Common myeloid progenitor, CD34-positive (primary cell): ENCODE results near the gene SLAMF9.
"Not testable (repeated sequence)": the region's sequence is repeated elsewhere in the genome, so short reads cannot be mapped to it uniquely, and the experiment has no call there.

Experiments used
- CTCF ChIA-PET: fragments of 350-600 bp; sonication (Branson Sonifier 250); formaldehyde crosslinking; loops from one replicate; lab custom pipeline; 2021; ENCODE audit warnings: antibody characterized with exemption; lab: Charles Lee
- POLR2A ChIA-PET: fragments of 350-600 bp; sonication (Branson Sonifier 250); formaldehyde crosslinking; loops from one replicate; lab custom pipeline; 2021; ENCODE audit warnings: antibody characterized with exemption; lab: Charles Lee
- DNase-seq, 3 donors: peaks; one replicate each; pipeline versions ENCODE4 v3.0.0 to v3.0.0-alpha.2; 2013
- H3K27ac ChIP-seq, 2 experiments: 1 replicate in 1 of 2; 2 replicates in 1 of 2; pipeline ENCODE4 v1.7.0; 2013; ENCODE audit warnings: inconsistent platforms in 2 of 2, low read length in 2 of 2, mild to moderate bottlenecking in 2 of 2, low read depth in 1 of 2, moderate library complexity in 1 of 2; ENCODE audit not compliant: severe bottlenecking in 2 of 2, insufficient read depth in 1 of 2, poor library complexity in 1 of 2
- H3K27me3 ChIP-seq, 5 experiments: replicated peaks in 2 of 5; 1 replicate in 3 of 5; 2 replicates in 2 of 5; pipeline versions ENCODE4 v1.6.1 to v1.7.0; 2013; ENCODE audit warnings: low read length in 4 of 5, mild to moderate bottlenecking in 2 of 5, moderate library complexity in 2 of 5, inconsistent platforms in 1 of 5; ENCODE audit not compliant: insufficient read depth in 5 of 5, control insufficient read depth in 4 of 5
- H3K36me3 ChIP-seq, 4 experiments: 1 replicate in 2 of 4; 2 replicates in 2 of 4; pipeline versions ENCODE4 v1.6.1 to v1.7.0; 2013; ENCODE audit warnings: low read length in 3 of 4, control low read depth in 1 of 4, mild to moderate bottlenecking in 1 of 4; ENCODE audit not compliant: control insufficient read depth in 4 of 4, insufficient read depth in 4 of 4
- H3K4me1 ChIP-seq, 4 experiments: 1 replicate in 3 of 4; 2 replicates in 1 of 4; pipeline versions ENCODE4 v1.6.1 to v1.7.1; 2013; ENCODE audit warnings: low read length in 3 of 4, mild to moderate bottlenecking in 3 of 4, control low read depth in 1 of 4, inconsistent platforms in 1 of 4, moderate library complexity in 1 of 4; ENCODE audit not compliant: control insufficient read depth in 4 of 4, insufficient read depth in 4 of 4; ENCODE audit errors: control extremely low read depth in 1 of 4
- H3K4me3 ChIP-seq, 7 experiments: 1 replicate in 4 of 7; 2 replicates in 3 of 7; pipeline versions ENCODE4 v1.5.1 to v1.7.0; 2013; ENCODE audit warnings: mild to moderate bottlenecking in 7 of 7, low read length in 6 of 7, moderate library complexity in 6 of 7, inconsistent platforms in 2 of 7, low read depth in 2 of 7, control low read depth in 1 of 7; ENCODE audit not compliant: insufficient read depth in 4 of 7, control insufficient read depth in 1 of 7; ENCODE audit errors: extremely low read depth in 1 of 7
- H3K9me3 ChIP-seq, 5 experiments: 1 replicate in 4 of 5; 2 replicates in 1 of 5; pipeline versions ENCODE4 v1.6.1 to v1.7.1; 2013; ENCODE audit warnings: low read length in 4 of 5, mild to moderate bottlenecking in 2 of 5, inconsistent platforms in 1 of 5, low read depth in 1 of 5, moderate library complexity in 1 of 5; ENCODE audit not compliant: control insufficient read depth in 4 of 5, insufficient read depth in 2 of 5; ENCODE audit errors: control extremely low read depth in 1 of 5
- WGBS: methylation state at CpG from one replicate; pipeline ENCODE4 v1.1.5; 2013; ENCODE audit not compliant: insufficient coverage; 5-methylcytosine and 5-hydroxymethylcytosine counted together

The SLAMF9 gene

GRCh38 chr1:159911326-159912070 lies 42.5 kb downstream of the SLAMF9 start:
- Histone ChIP-seq H3K4me3 (peak overlapping the region in 1 of 7 experiments; percentile 56), H3K4me1 (peaks cover 23 to 81% (median 76%) of the 10 kb centered on the region in 4 experiments), H3K36me3 (peaks cover 0 to 17% (median 8%) of the 10 kb centered on the region in 4 experiments), H3K9me3 (no peaks in the 10 kb centered on the region), H3K27ac (peak overlapping the region; percentile 99), H3K27me3 (no peaks in the 10 kb centered on the region)
- no peak for DNase-seq
- POLR2A ChIA-PET = no interaction called here
- 28% methylated on average over 4 of the region's 6 CpGs for WGBS
- CTCF ChIA-PET = interaction anchor here (1.2 to 1.7 kb wide), 3 partner anchors 11 to 113 kb away, joined by 3 to 6 read pairs (median 5); no protein-coding TSS in a partner anchor

- POLR2A ChIA-PET = no interaction called here
- WGBS = 89% methylated on average over 7 of the region's 9 CpGs
These were observed 45.8 kb downstream of the SLAMF9 start for GRCh38 chr1:159908031-159908940.

GRCh38 chr1:159906960-159907359 lies 47.1 kb downstream of the SLAMF9 start:
- no peak for DNase-seq
- Histone ChIP-seq H3K4me1 (peaks cover 21 to 42% (median 36%) of the 10 kb centered on the region in 4 experiments), H3K27ac (no peak overlapping the region), H3K27me3 (no peaks in the 10 kb centered on the region), H3K36me3 (no peaks in the 10 kb centered on the region), H3K9me3 (peaks cover 0 to 7% (median 0%) of the 10 kb centered on the region in 5 experiments), H3K4me3 (no peak overlapping the region)
- no CpG with 5 or more reads among the region's 1 CpG for WGBS
- ChIA-PET POLR2A (no interaction called here), CTCF (interaction anchor here (1.1 kb wide), 1 partner anchor 8 kb away, joined by 4 read pairs; no protein-coding TSS in a partner anchor)

More at GRCh38 chr1:159908031-159908940, 45.8 kb downstream of the SLAMF9 start:
- H3K36me3 ChIP-seq = no peaks in the 10 kb centered on the region
- H3K4me1 ChIP-seq = peaks cover 23 to 55% (median 50%) of the 10 kb centered on the region in 4 experiments
- H3K9me3 ChIP-seq = peaks cover 0 to 5% (median 0%) of the 10 kb centered on the region in 5 experiments
- H3K27ac ChIP-seq = peak overlapping the region; percentile 9 to 99
- no peak overlapping the region for H3K4me3 ChIP-seq
- no peak for DNase-seq
- CTCF ChIA-PET = interaction anchor here (1.1 kb wide), 1 partner anchor 10 kb away, joined by 4 read pairs; no protein-coding TSS in a partner anchor
- H3K27me3 ChIP-seq = no peaks in the 10 kb centered on the region

GRCh38 chr1:159904036-159904435 lies 50.0 kb downstream of the SLAMF9 start:
- WGBS = 62% methylated on average over 3 of the region's 3 CpGs
- peaks cover 9 to 32% (median 29%) of the 10 kb centered on the region in 4 experiments for H3K4me1 ChIP-seq
- CTCF ChIA-PET = interaction anchor here (0.7 kb wide), 1 partner anchor 11 kb away, joined by 3 read pairs; no protein-coding TSS in a partner anchor
- POLR2A ChIA-PET, H3K9me3 ChIP-seq, H3K27ac ChIP-seq, H3K4me3 ChIP-seq, DNase-seq, H3K27me3 ChIP-seq, H3K36me3 ChIP-seq: not testable (repeated sequence)

- ChIA-PET CTCF (interaction anchor here (1.3 to 1.6 kb wide), 2 partner anchors 14 to 103 kb away, joined by 3 to 4 read pairs; no protein-coding TSS in a partner anchor), POLR2A (no interaction called here)
- Histone ChIP-seq H3K27me3 (no peaks in the 10 kb centered on the region), H3K9me3 (peaks cover 0 to 7% (median 0%) of the 10 kb centered on the region in 5 experiments), H3K36me3 (no peaks in the 10 kb centered on the region), H3K4me3 (no peak overlapping the region), H3K27ac (no peak overlapping the region), H3K4me1 (peaks cover 14 to 35% (median 34%) of the 10 kb centered on the region in 4 experiments)
- DNase-seq = no peak
- WGBS = 100% methylated on average over 3 of the region's 3 CpGs
These were observed 51.5 kb downstream of the SLAMF9 start for GRCh38 chr1:159902541-159902940.
